Fibroblast of gingiva (primary cell): ENCODE data around the gene ACSL1.
"Not testable (repeated sequence)": the region's sequence is repeated elsewhere in the genome, so short reads cannot be mapped to it uniquely, and the experiment has no call there.

Experiments
- DNase-seq: peaks from one replicate; pipeline ENCODE4 v3.0.0-alpha.2; 2011; ENCODE audit warnings: low read depth

ACSL1 gene

GRCh38 chr4:184790826-184791225 is 34.9 kb downstream of the ACSL1 start:
- no peak for DNase-seq

- peak; percentile 27 for DNase-seq
These were observed 37.8 kb downstream of the ACSL1 start for GRCh38 chr4:184787766-184788503.

- no peak for DNase-seq
These were observed 40.0 kb downstream of the ACSL1 start for GRCh38 chr4:184785813-184786212.

- peak; percentile 39 for DNase-seq
These were observed 41.0 kb downstream of the ACSL1 start for GRCh38 chr4:184784628-184785257.

- DNase-seq, result no peak
These were observed 42.9 kb downstream of the ACSL1 start for GRCh38 chr4:184782731-184783373.

GRCh38 chr4:184779160-184779559 is 46.6 kb downstream of the ACSL1 start:
- not testable (repeated sequence) for DNase-seq

GRCh38 chr4:184778325-184778724 is 47.4 kb downstream of the ACSL1 start:
- DNase-seq, result no peak

GRCh38 chr4:184776821-184777220 is 48.9 kb downstream of the ACSL1 start:
- DNase-seq, result no peak

- no peak for DNase-seq
These were observed 49.8 kb downstream of the ACSL1 start for GRCh38 chr4:184775854-184776555.

GRCh38 chr4:184774152-184774551 is 51.6 kb downstream of the ACSL1 start:
- no peak for DNase-seq

- DNase-seq, result no peak
These were observed 54.4 kb downstream of the ACSL1 start for GRCh38 chr4:184771416-184771815.

- no peak for DNase-seq
These were observed 56.5 kb downstream of the ACSL1 start for GRCh38 chr4:184769141-184769765.

- peak; percentile 7 for DNase-seq
These were observed 57.5 kb downstream of the ACSL1 start for GRCh38 chr4:184768296-184768695.

GRCh38 chr4:184766446-184766845 is 59.3 kb downstream of the ACSL1 start:
- DNase-seq, result no peak

GRCh38 chr4:184765473-184766340 is 60.1 kb downstream of the ACSL1 start:
- no peak for DNase-seq

- DNase-seq, result no peak
These were observed 61.2 kb downstream of the ACSL1 start for GRCh38 chr4:184764601-184765000.

GRCh38 chr4:184763150-184763780 is 62.5 kb downstream of the ACSL1 start:
- DNase-seq, result peak; percentile 76

- DNase-seq, result no peak
These were observed 63.7 kb downstream of the ACSL1 start for GRCh38 chr4:184762100-184762499.

- no peak for DNase-seq
These were observed 65.1 kb downstream of the ACSL1 start for GRCh38 chr4:184760681-184761080.

GRCh38 chr4:184757810-184758209 is 68.0 kb downstream of the ACSL1 start:
- peak; percentile 93 for DNase-seq

GRCh38 chr4:184756399-184756798 is 69.4 kb downstream of the ACSL1 start:
- DNase-seq, result peak; percentile 88
